ENCODE data around the gene KAT8. TPM values are rescaled to one million over a fixed set of nuclear protein-coding genes. Genes with fewer than 3 reads are reported as not detected.

KAT8 gene
- total and polyA plus RNA-seq, 8 donors = 38.8 to 114 (median 54.0) TPM

GRCh38 chr16:31112711-31113110, 4.8 kb upstream of the KAT8 start:
- Histone ChIP-seq H3K27ac (peak overlapping the region; percentile 55 to 83 (median 74)), H3K9me3 (no peaks in the 10 kb centered on the region), H3K4me1 (peaks cover 42 to 66% (median 57%) of the 10 kb centered on the region in 4 donors), H3K36me3 (peaks cover 35 to 41% (median 38%) of the 10 kb centered on the region in 4 donors), H3K4me3 (no peak overlapping the region), H3K27me3 (no peaks in the 10 kb centered on the region)
- intact Hi-C loops (cut with DNase I; ENCODE audit: low total_unique reads) = no loop called here
- 18 to 66% (median 28%) methylated on average over 2 of the region's 2 CpGs for WGBS, 5 donors
- no peak for DNase-seq
- TF ChIP-seq EP300 (IDR thresholded peaks at IDR 0.05) = no peak
- no peak for TF ChIP-seq CTCF (IDR thresholded peaks at IDR 0.05)
- no peak for TF ChIP-seq POLR2A (IDR thresholded peaks at IDR 0.05)
- TF ChIP-seq POLR2AphosphoS5 (IDR thresholded peaks at IDR 0.05) = no peak

DNA sequence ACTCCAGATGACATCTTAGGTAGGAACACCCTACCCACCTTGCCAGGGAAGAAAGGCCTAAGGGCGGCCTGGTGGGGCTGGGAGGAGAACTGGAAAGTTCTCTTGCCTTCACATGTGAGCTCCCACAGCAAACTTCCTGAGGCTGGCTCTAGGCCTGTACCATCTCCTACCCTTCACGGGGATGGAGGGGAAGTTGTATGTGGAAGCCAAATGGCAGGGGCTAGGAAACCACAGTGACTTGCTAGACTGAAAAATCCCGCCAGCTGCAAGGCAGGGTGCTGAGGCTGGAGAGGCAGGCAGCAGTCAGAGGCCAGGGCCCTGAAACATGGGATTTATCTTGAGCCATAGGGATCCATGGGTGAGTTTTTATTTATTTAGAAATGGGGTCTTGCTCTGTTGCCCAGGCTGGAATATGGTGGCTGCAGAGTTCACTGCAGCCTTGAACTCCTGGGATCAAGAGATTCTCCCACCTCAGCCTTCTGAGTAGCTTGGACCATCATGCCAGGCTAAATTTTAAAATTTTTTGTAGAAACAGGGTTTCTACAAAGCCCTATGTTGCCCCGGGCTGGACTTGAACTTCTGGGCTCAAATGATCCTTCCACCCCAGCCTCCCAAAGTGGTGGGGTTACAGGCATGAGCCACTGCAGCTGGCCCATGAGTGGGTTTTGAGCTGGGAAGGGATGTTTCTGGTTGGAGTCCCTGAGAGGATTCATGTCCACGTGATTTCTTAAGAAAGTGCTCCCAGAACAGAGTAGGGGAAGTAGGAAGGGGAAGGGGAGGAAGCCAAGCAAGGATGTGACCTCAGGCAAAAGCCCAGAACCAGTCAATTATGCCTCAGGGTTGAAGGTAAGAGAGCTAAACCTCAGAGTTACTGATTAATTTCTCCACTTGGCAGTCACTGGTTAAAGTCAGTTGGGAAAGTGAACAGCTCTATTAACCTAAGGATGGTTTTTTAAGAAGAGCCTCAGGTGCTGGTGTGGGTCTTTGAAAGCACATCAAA, 4.0 kb upstream of the KAT8 start:
- Histone ChIP-seq H3K4me3 (no peak overlapping the region), H3K27ac (peak overlapping the region; percentile 55 to 83 (median 74)), H3K4me1 (peaks cover 46 to 68% (median 56%) of the 10 kb centered on the region in 4 donors), H3K9me3 (no peaks in the 10 kb centered on the region), H3K36me3 (peaks cover 35 to 41% (median 38%) of the 10 kb centered on the region in 4 donors), H3K27me3 (no peaks in the 10 kb centered on the region)
- intact Hi-C loops (cut with DNase I; ENCODE audit: low total_unique reads) = no loop called here
- 49 to 61% (median 54%) methylated on average over 5 of the region's 5 CpGs for WGBS, 5 donors
- DNase-seq = no peak
- TF ChIP-seq CTCF (IDR thresholded peaks at IDR 0.05) = no peak
- TF ChIP-seq POLR2AphosphoS5 (IDR thresholded peaks at IDR 0.05) = no peak
- TF ChIP-seq EP300 (IDR thresholded peaks at IDR 0.05) = no peak
- no peak for TF ChIP-seq POLR2A (IDR thresholded peaks at IDR 0.05)

GRCh38 chr16:31114468-31114867, 3.0 kb upstream of the KAT8 start:
- peaks cover 33 to 45% (median 40%) of the 10 kb centered on the region in 4 donors for H3K36me3 ChIP-seq
- H3K27ac ChIP-seq = peak overlapping the region in 4 of 5 donors; percentile 58 to 83 (median 74)
- H3K4me3 ChIP-seq = no peak overlapping the region
- TF ChIP-seq POLR2AphosphoS5 (IDR thresholded peaks at IDR 0.05) (no peak), CTCF (IDR thresholded peaks at IDR 0.05) (no peak), POLR2A (IDR thresholded peaks at IDR 0.05) (no peak), EP300 (IDR thresholded peaks at IDR 0.05) (no peak)
- intact Hi-C loops (cut with DNase I; ENCODE audit: low total_unique reads) = no loop called here
- H3K9me3 ChIP-seq = no peaks in the 10 kb centered on the region
- no peaks in the 10 kb centered on the region for H3K27me3 ChIP-seq
- no peak for DNase-seq
- WGBS, 5 donors = 56 to 70% (median 62%) methylated on average over 8 of the region's 8 CpGs
- H3K4me1 ChIP-seq = peaks cover 46 to 69% (median 56%) of the 10 kb centered on the region in 4 donors

DNA sequence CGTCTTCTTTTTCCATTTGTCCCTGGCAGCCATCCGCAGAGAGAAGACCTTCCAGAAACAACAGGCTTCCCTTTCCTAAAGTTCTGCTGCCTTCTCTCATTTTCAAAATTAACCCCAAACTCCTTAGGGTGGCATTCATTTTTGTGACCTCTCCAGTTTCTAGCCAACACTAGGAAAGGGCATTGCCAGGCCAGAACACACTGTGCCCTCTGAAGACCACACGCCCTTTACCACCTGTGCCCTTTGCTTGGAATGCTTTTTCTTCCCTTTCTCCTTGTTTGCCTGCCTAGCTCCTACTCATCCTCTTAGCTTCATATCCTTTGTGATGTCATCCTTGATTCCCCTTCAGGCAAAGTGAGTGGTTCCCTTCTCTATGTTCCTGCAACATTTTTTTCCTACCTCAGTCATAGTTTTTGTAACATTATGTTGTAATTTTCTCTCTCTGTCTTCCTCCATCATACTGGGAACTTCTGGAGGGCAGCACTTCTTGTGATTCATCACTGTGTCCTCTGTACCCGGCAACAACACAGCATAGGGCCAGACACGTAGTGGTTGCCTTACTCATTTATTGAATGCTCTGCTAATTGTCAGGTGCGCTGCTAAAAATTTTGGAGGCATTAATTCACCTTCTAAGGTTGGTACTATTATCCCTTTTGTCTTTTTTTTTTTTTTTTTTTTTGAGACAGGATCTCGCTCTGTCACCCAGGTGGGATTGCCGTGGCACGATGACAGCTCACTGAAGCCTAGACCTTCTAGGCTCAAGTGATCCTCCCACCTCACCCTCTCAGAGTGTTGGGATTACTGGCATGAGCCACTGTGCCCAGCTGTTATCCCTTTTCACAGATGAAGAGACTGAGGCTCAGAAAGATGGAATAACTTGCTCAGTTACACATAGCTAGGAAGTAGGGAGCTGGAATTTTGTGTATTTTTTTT, 1.0 kb downstream of the KAT8 start:
- DNase-seq = no peak
- TF ChIP-seq POLR2AphosphoS5 (IDR thresholded peaks at IDR 0.05) (peak in 1 of 3 donors; percentile 28), CTCF (IDR thresholded peaks at IDR 0.05) (no peak)
- Histone ChIP-seq H3K4me1 (peaks cover 34 to 47% (median 40%) of the 10 kb centered on the region in 4 donors), H3K27ac (peak overlapping the region; percentile 98 to 99 (median 98)), H3K27me3 (no peaks in the 10 kb centered on the region), H3K36me3 (peaks cover 36 to 48% (median 43%) of the 10 kb centered on the region in 4 donors), H3K4me3 (peak overlapping the region; percentile 50 to 78 (median 64)), H3K9me3 (no peaks in the 10 kb centered on the region)
- 43 to 54% (median 53%) methylated on average over 9 of the region's 9 CpGs for WGBS, 5 donors
- intact Hi-C loops (cut with DNase I; ENCODE audit: low total_unique reads) = no loop called here

Data from stomach (tissue), 9 donors.